Neuronal stem cell (in vitro differentiated cells): ENCODE data around the gene ZBTB20.
A peak's percentile ranks its signal among the peaks of the same experiment; 100 is the strongest.

Source experiments
- DNase-seq: peaks from one replicate; pipeline ENCODE4 v3.0.0-alpha.2; 2013; ENCODE audit warnings: low spot score
- H2AFZ ChIP-seq: one replicate; pipeline ENCODE4 v1.6.1; 2013; ENCODE audit warnings: mild to moderate bottlenecking, low read length, inconsistent platforms
- H2AK5ac ChIP-seq: 2 replicates; pipeline ENCODE4 v1.6.1; 2013; ENCODE audit warnings: low read depth, mild to moderate bottlenecking, inconsistent platforms, low read length, moderate library complexity, mixed read lengths
- H2BK120ac ChIP-seq: 2 replicates; pipeline ENCODE4 v1.6.1; 2013; ENCODE audit warnings: low read depth, mild to moderate bottlenecking, inconsistent platforms, low read length, moderate library complexity, mixed read lengths
- H2BK12ac ChIP-seq: one replicate; pipeline ENCODE4 v1.6.1; 2013; ENCODE audit warnings: low read length, inconsistent platforms
- H2BK15ac ChIP-seq: 2 replicates; pipeline ENCODE4 v1.6.1; 2013; ENCODE audit warnings: mild to moderate bottlenecking, low read length, inconsistent platforms, mixed read lengths
- H2BK5ac ChIP-seq: one replicate; pipeline ENCODE4 v1.6.1; 2013; ENCODE audit warnings: inconsistent platforms, mild to moderate bottlenecking, low read length, moderate library complexity
- H3K14ac ChIP-seq: one replicate; pipeline ENCODE4 v1.6.1; 2013; ENCODE audit warnings: low read length, inconsistent platforms
- H3K18ac ChIP-seq: 2 replicates; pipeline ENCODE4 v1.6.1; 2013; ENCODE audit warnings: low read length, inconsistent platforms
- H3K23ac ChIP-seq: 2 replicates; pipeline ENCODE4 v1.6.1; 2013; ENCODE audit warnings: low read depth, mild to moderate bottlenecking, mixed read lengths, low read length, inconsistent platforms; ENCODE audit not compliant: poor library complexity
- H3K27ac ChIP-seq: replicated peaks from 3 replicates; pipeline ENCODE4 v1.5.1; 2013; ENCODE audit warnings: low read length, inconsistent platforms
- H3K27me3 ChIP-seq, 3 experiments: 2 replicates each; pipeline ENCODE4 v1.6.1; 2013; ENCODE audit warnings: low read length in 3 of 3, mild to moderate bottlenecking in 2 of 3, inconsistent platforms in 1 of 3, low read depth in 1 of 3, mixed read lengths in 1 of 3, moderate library complexity in 1 of 3; ENCODE audit not compliant: control insufficient read depth in 3 of 3, insufficient read depth in 3 of 3
- H3K36me3 ChIP-seq, 2 donors: replicated peaks in 1 of 2; 2 replicates each; pipeline ENCODE4 v1.6.1; 2013; ENCODE audit warnings: low read length in 2 of 2; ENCODE audit not compliant: control insufficient read depth in 2 of 2, insufficient read depth in 2 of 2
- H3K4ac ChIP-seq: 2 replicates; pipeline ENCODE4 v1.6.1; 2013; ENCODE audit warnings: inconsistent platforms, mild to moderate bottlenecking, low read length, moderate library complexity
- H3K4me1 ChIP-seq, 2 donors: 1 replicate in 1 of 2; 2 replicates in 1 of 2; pipeline ENCODE4 v1.6.1; 2013; ENCODE audit warnings: low read length in 2 of 2, low read depth in 1 of 2; ENCODE audit not compliant: control insufficient read depth in 2 of 2, insufficient read depth in 1 of 2
- H3K4me2 ChIP-seq: one replicate; pipeline ENCODE4 v1.6.1; 2013; ENCODE audit warnings: mild to moderate bottlenecking, low read length, inconsistent platforms; ENCODE audit not compliant: insufficient read depth, poor library complexity, severe bottlenecking
- H3K4me3 ChIP-seq, 2 donors: 2 replicates each; pipeline ENCODE4 v1.5.1; 2013; ENCODE audit warnings: low read length in 2 of 2, mild to moderate bottlenecking in 2 of 2, inconsistent platforms in 1 of 2, moderate library complexity in 1 of 2
- H3K79me1 ChIP-seq: one replicate; pipeline ENCODE4 v1.6.1; 2013; ENCODE audit warnings: low read depth, mild to moderate bottlenecking, inconsistent platforms, low read length, moderate library complexity
- H3K9ac ChIP-seq: one replicate; pipeline ENCODE4 v1.6.1; 2013; ENCODE audit warnings: mild to moderate bottlenecking, low read depth, low read length, inconsistent platforms; ENCODE audit not compliant: poor library complexity
- H3K9me3 ChIP-seq, 2 donors: replicated peaks in 1 of 2; 2 replicates each; pipeline versions ENCODE3 to v1.6.1; 2013; ENCODE audit warnings: low read length in 2 of 2, mild to moderate bottlenecking in 2 of 2, inconsistent platforms in 1 of 2, low read depth in 1 of 2, mixed read lengths in 1 of 2, moderate library complexity in 1 of 2; ENCODE audit not compliant: control insufficient read depth in 2 of 2, insufficient read depth in 1 of 2
- H4K8ac ChIP-seq: one replicate; pipeline ENCODE4 v1.6.1; 2013; ENCODE audit warnings: low read depth, mild to moderate bottlenecking, inconsistent platforms, low read length, moderate library complexity
- H4K91ac ChIP-seq: one replicate; pipeline ENCODE4 v1.6.1; 2013; ENCODE audit warnings: low read length, low read depth, mild to moderate bottlenecking, inconsistent platforms; ENCODE audit not compliant: poor library complexity
- WGBS, 2 donors: extraction: QIAGEN DNeasy Blood & Tissue Kit; methylation state at CpG; one replicate each; pipeline ENCODE4 v1.1.7; 2013; ENCODE audit warnings: missing lambda C conversion rate in 2 of 2, mixed read lengths in 1 of 2; ENCODE audit not compliant: insufficient read length in 2 of 2, insufficient replicate concordance in 1 of 2; ENCODE audit errors: extremely low coverage in 2 of 2; 5-methylcytosine and 5-hydroxymethylcytosine counted together

Gene ZBTB20

DNA sequence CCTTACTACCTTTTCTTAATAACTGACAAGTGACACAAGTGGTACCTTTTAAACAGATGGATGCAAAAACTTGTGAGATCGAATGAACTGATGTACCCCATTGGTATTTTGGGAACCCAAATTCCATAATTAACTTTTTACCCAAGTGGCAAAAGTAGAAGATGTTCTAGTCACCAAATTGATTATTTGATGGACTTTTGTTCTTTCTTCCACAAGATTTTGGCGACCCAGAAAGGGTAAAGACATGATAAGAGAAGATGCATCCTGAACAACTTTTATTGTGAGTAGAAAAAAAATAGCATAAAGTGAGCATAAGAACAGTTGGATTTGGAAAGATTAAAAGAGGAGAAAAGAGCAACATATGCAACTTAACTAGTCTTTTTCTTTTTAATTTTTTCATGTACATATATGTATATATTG, 693.7 kb downstream of the ZBTB20 start:
- DNase-seq: no peak
- no CpG with 5 or more reads among the region's 2 CpGs for WGBS, 2 donors
- Histone ChIP-seq H3K9me3 (no peaks in the 10 kb centered on the region), H2AFZ (peak overlapping the region; percentile 18), H2AK5ac (no peak overlapping the region), H4K8ac (no peak overlapping the region), H3K4me3 (peak overlapping the region in 1 of 2 donors; percentile 59), H3K18ac (no peak overlapping the region), H3K27ac (no peak overlapping the region), H2BK5ac (no peak overlapping the region), H3K23ac (no peak overlapping the region), H3K4me1 (peaks cover 4 to 34% of the 10 kb centered on the region in 2 donors), H3K36me3 (no peaks in the 10 kb centered on the region), H2BK12ac (no peak overlapping the region), H3K4ac (no peak overlapping the region), H3K27me3 (no peaks in the 10 kb centered on the region), H3K4me2 (no peak overlapping the region), H3K14ac (no peak overlapping the region), H3K9ac (no peak overlapping the region), H2BK15ac (no peak overlapping the region), H3K79me1 (no peaks in the 10 kb centered on the region), H2BK120ac (no peak overlapping the region), H4K91ac (no peak overlapping the region)

- H2BK5ac ChIP-seq: no peak overlapping the region
- no peaks in the 10 kb centered on the region for H3K36me3 ChIP-seq
- no peak overlapping the region for H4K8ac ChIP-seq
- no peak overlapping the region for H3K9ac ChIP-seq
- H3K4me3 ChIP-seq: peak overlapping the region in 1 of 2 donors; percentile 59
- no peak overlapping the region for H2AFZ ChIP-seq
- H2BK120ac ChIP-seq: no peak overlapping the region
- H3K27ac ChIP-seq: no peak overlapping the region
- H3K9me3 ChIP-seq: no peaks in the 10 kb centered on the region
- H3K23ac ChIP-seq: no peak overlapping the region
- peaks cover 4 to 30% of the 10 kb centered on the region in 2 donors for H3K4me1 ChIP-seq
- H3K4ac ChIP-seq: no peak overlapping the region
- DNase-seq: no peak
- H3K27me3 ChIP-seq: no peaks in the 10 kb centered on the region
- no peak overlapping the region for H4K91ac ChIP-seq
- WGBS, 2 donors: no CpG with 5 or more reads among the region's 2 CpGs
- no peak overlapping the region for H3K14ac ChIP-seq
- H3K18ac ChIP-seq: no peak overlapping the region
- no peak overlapping the region for H2AK5ac ChIP-seq
- no peak overlapping the region for H2BK15ac ChIP-seq
- no peak overlapping the region for H3K4me2 ChIP-seq
- H3K79me1 ChIP-seq: no peaks in the 10 kb centered on the region
- H2BK12ac ChIP-seq: no peak overlapping the region
These were observed 694.2 kb downstream of the ZBTB20 start for GRCh38 chr3:114452937-114453336.

GRCh38 chr3:114452256-114452655, 694.8 kb downstream of the ZBTB20 start:
- Histone ChIP-seq H3K9me3 (no peaks in the 10 kb centered on the region), H3K9ac (no peak overlapping the region), H2AK5ac (no peak overlapping the region), H3K4me3 (peak overlapping the region in 1 of 2 donors; percentile 0), H2BK12ac (no peak overlapping the region), H4K8ac (no peak overlapping the region), H3K79me1 (no peaks in the 10 kb centered on the region), H2AFZ (no peak overlapping the region), H2BK15ac (no peak overlapping the region), H3K18ac (no peak overlapping the region), H3K23ac (no peak overlapping the region), H2BK5ac (no peak overlapping the region), H3K4ac (no peak overlapping the region), H3K4me2 (no peak overlapping the region), H3K14ac (no peak overlapping the region), H3K36me3 (no peaks in the 10 kb centered on the region), H3K4me1 (peaks cover 4 to 29% of the 10 kb centered on the region in 2 donors), H3K27me3 (no peaks in the 10 kb centered on the region), H3K27ac (no peak overlapping the region), H2BK120ac (no peak overlapping the region), H4K91ac (no peak overlapping the region)
- no peak for DNase-seq
- WGBS, 2 donors: no CpG with 5 or more reads among the region's 1 CpG

GRCh38 chr3:114451561-114452018, 695.5 kb downstream of the ZBTB20 start:
- Histone ChIP-seq H3K79me1 (no peaks in the 10 kb centered on the region), H2AK5ac (no peak overlapping the region), H2BK120ac (no peak overlapping the region), H3K9ac (no peak overlapping the region), H3K23ac (no peak overlapping the region), H3K4me1 (peaks cover 4 to 29% of the 10 kb centered on the region in 2 donors), H3K18ac (no peak overlapping the region), H2AFZ (no peak overlapping the region), H3K27me3 (no peaks in the 10 kb centered on the region), H4K91ac (no peak overlapping the region), H3K27ac (no peak overlapping the region), H2BK12ac (no peak overlapping the region), H3K9me3 (no peaks in the 10 kb centered on the region), H2BK15ac (no peak overlapping the region), H2BK5ac (no peak overlapping the region), H4K8ac (no peak overlapping the region), H3K36me3 (no peaks in the 10 kb centered on the region), H3K4ac (no peak overlapping the region), H3K14ac (no peak overlapping the region), H3K4me3 (no peak overlapping the region), H3K4me2 (no peak overlapping the region)
- DNase-seq: no peak
- WGBS, 2 donors: no CpG with 5 or more reads among the region's 10 CpGs
